GM12865 (cell line): ENCODE data around the gene ARFGEF3.
"Not testable (repeated sequence)": the region's sequence is repeated elsewhere in the genome, so short reads cannot be mapped to it uniquely, and the experiment has no call there.

Experiments
- DNase-seq: peaks from one replicate; pipeline ENCODE4 v3.0.0; 2010; ENCODE audit warnings: low read depth
- H3K4me3 ChIP-seq: 2 replicates; pipeline ENCODE4 v1.5.1; 2011; ENCODE audit warnings: mild to moderate bottlenecking, low read depth, low read length, control low read depth
- CTCF ChIP-seq: IDR thresholded peaks from 2 replicates; pipeline ENCODE4 v1.5.1; 2011; ENCODE audit warnings: low read length, control low read depth, low read depth, inconsistent platforms; ENCODE audit not compliant: insufficient read depth; ENCODE audit errors: missing control alignments

The ARFGEF3 gene

DNA sequence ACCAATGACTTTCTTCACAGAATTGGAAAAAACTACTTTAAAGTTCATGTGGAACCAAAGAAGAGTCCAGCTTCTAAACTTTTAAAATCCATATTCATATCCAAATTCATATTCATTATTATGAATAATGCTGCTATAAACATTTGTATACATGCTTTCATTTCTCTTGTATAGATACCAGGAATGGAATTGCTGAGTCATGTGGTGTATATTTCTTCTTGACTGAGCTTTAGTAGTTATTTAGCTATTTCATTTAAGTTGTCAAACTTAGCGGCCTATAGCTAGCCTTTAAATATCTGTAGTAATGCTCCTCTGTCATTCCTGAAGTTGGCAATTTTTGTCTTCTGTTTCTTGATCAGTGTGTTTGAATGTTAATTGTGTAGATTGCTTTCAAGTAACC is 196.2 kb downstream of the ARFGEF3 start:
- no peak for DNase-seq
- no peak for TF ChIP-seq CTCF
- H3K4me3 ChIP-seq = no peak overlapping the region

DNA sequence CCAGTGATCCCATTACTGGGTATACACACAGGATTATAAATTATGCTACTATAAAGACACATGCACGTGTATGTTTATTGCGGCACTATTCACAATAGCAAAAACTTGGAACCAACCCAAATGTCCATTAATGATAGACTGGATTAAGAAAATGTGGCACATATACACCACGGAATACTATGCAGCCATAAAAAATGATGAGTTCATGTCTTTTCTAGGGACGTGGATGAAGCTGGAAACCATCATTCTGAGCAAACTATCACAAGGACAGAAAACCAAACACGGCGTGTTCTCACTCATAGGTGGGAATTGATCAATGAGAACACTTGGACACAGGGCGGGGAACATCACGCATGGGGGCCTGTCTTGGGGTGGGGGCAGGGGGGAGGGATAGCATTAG is 206.9 kb downstream of the ARFGEF3 start:
- DNase-seq, H3K4me3 ChIP-seq: not testable (repeated sequence)

GRCh38 chr6:138370631-138371451 is 209.1 kb downstream of the ARFGEF3 start:
- TF ChIP-seq CTCF = no peak
- H3K4me3 ChIP-seq = no peak overlapping the region
- DNase-seq = no peak

DNA sequence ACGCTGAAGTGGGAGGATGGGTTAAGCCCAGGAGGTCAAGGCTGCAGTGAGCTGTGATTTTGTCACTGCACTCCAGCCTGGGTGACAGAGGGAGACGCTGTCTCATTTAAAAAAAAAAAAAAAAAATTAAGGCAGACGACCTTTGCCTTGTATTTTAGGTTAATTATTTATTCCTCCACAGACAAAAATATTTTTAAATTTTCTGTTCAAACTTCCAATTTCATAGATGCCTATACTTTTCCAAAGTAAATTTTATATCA is 209.6 kb downstream of the ARFGEF3 start:
- no peak for TF ChIP-seq CTCF
- H3K4me3 ChIP-seq = no peak overlapping the region
- no peak for DNase-seq

DNA sequence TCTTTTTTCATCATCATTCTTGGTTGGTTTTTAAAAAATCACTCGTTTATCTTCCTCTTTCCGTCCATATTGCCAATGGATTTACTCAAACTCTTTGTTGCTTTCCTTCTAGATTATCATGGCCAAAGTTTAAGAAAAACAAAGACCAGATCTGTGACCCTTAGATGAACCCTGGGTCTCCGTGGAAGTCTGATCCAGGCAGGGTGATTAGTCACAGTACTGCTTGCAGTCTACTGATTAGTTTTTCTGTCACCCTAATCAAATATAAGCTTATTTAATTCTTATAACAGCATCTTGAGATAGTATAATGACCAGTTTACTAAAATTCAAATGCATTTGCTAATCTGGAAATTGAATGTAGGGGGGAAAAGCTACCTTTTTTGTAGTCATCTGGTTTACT is 210.0 kb downstream of the ARFGEF3 start:
- H3K4me3 ChIP-seq = no peak overlapping the region
- DNase-seq = no peak
- no peak for TF ChIP-seq CTCF

DNA sequence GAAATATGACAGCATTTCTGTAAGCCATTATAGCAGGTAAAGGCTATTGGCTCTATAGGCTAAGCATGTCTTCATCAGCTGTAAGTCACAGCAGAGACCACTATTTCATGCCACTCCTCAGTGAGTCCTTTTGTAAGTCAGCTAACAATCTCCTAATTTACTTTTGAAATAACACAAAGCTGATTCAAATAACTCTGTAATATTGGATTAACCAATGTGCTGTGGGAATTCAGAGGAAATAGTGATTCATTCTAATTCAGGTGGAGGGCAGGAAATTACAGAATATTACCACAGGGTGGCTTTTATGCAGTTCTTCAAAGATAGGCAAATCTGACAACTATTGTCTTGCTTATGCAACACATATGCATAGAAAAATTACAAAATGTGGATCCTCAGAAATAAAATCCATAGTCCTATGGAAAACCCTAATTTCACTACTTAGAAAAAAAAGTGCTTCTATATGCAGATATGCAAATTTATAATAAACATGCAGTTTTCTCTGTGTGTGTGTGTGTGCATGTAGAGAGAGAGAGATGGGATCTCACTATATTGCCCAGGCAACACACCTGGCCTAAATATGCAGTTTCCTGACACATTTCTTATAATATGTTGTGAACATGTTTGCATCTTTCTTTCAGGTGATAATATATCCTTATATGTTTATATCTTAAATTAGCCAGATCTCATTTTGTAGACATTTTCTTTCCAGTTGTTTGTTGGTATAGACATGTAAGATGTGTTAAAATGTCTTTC is 211.1 kb downstream of the ARFGEF3 start:
- H3K4me3 ChIP-seq = no peak overlapping the region
- TF ChIP-seq CTCF = no peak
- DNase-seq = no peak

DNA sequence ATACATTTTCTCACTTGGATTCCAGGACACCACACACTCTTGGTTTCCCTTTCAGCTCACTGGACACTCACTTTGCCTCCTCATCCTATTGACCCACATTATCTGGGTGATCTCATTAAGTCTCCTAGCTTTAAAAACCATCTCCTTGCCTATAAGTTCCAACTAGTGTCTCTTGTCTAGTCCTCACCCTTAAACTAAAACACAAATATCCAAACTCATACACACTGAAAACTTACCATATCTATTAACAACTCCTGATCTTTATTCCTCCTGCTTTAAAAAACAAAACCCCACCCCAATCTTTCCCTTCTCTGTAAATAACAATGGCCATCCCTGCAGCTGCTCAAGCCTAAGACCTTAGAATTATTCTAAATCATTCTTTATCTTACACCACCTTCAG is 212.5 kb downstream of the ARFGEF3 start:
- H3K4me3 ChIP-seq = no peak overlapping the region
- TF ChIP-seq CTCF = no peak
- DNase-seq = no peak
